HG03280 (cell line): Measurements from ENCODE around the gene COL12A1.

Source experiments
- ATAC-seq: cut with Tn5 transposase; IDR thresholded peaks from one replicate; pipeline ENCODE4 v1.9.1; 2021; ENCODE audit warnings: mild to moderate bottlenecking, moderate library complexity; ENCODE audit not compliant: unreplicated experiment

COL12A1 gene

GRCh38 chr6:75180864-75181263, 25.0 kb downstream of the COL12A1 start:
- no peak for ATAC-seq

- ATAC-seq = no peak
These were observed 27.1 kb downstream of the COL12A1 start for GRCh38 chr6:75178757-75179156.

GRCh38 chr6:75176076-75176582, 29.7 kb downstream of the COL12A1 start:
- no peak for ATAC-seq

GRCh38 chr6:75171986-75172385, 33.9 kb downstream of the COL12A1 start:
- no peak for ATAC-seq

- ATAC-seq = no peak
These were observed 34.3 kb downstream of the COL12A1 start for GRCh38 chr6:75171567-75171966.

GRCh38 chr6:75170691-75171560, 34.9 kb downstream of the COL12A1 start:
- ATAC-seq = no peak

- no peak for ATAC-seq
These were observed 35.9 kb downstream of the COL12A1 start for GRCh38 chr6:75169689-75170586.

- no peak for ATAC-seq
These were observed 38.0 kb downstream of the COL12A1 start for GRCh38 chr6:75167851-75168250.

GRCh38 chr6:75167325-75167724, 38.5 kb downstream of the COL12A1 start:
- no peak for ATAC-seq

GRCh38 chr6:75166773-75167172, 39.1 kb downstream of the COL12A1 start:
- no peak for ATAC-seq

GRCh38 chr6:75166236-75166635, 39.6 kb downstream of the COL12A1 start:
- no peak for ATAC-seq

GRCh38 chr6:75158176-75158575, 47.7 kb downstream of the COL12A1 start:
- no peak for ATAC-seq

- no peak for ATAC-seq
These were observed 48.5 kb downstream of the COL12A1 start for GRCh38 chr6:75157336-75157735.

GRCh38 chr6:75156186-75156878, 49.5 kb downstream of the COL12A1 start:
- no peak for ATAC-seq

- ATAC-seq = no peak
These were observed 50.2 kb downstream of the COL12A1 start for GRCh38 chr6:75155631-75156030.

- no peak for ATAC-seq
These were observed 50.9 kb downstream of the COL12A1 start for GRCh38 chr6:75154973-75155372.

GRCh38 chr6:75150685-75151412, 55.0 kb downstream of the COL12A1 start:
- ATAC-seq = no peak

GRCh38 chr6:75149696-75150095, 56.2 kb downstream of the COL12A1 start:
- ATAC-seq = no peak

GRCh38 chr6:75149240-75149639, 56.6 kb downstream of the COL12A1 start:
- no peak for ATAC-seq

- ATAC-seq = peak; percentile 94
These were observed 58.3 kb downstream of the COL12A1 start for GRCh38 chr6:75147512-75147911.
